ENCODE measurements around the gene RAPGEF4.

GRCh38 chr2:172710584-172711047 is 25.0 kb upstream of the RAPGEF4 start:
- TF ChIP-seq EZH2 (IDR thresholded peaks at IDR 0.05) (no peak), POLR2AphosphoS5 (IDR thresholded peaks at IDR 0.05; ENCODE audit: borderline replicate concordance, low read depth, low read length) (no peak)

Measured in SK-N-MC (cell line).